ENCODE measurements around the gene PRR20D.
"Not testable (repeated sequence)": the region's sequence is repeated elsewhere in the genome, so short reads cannot be mapped to it uniquely, and the experiment has no call there.

PRR20D gene

DNA sequence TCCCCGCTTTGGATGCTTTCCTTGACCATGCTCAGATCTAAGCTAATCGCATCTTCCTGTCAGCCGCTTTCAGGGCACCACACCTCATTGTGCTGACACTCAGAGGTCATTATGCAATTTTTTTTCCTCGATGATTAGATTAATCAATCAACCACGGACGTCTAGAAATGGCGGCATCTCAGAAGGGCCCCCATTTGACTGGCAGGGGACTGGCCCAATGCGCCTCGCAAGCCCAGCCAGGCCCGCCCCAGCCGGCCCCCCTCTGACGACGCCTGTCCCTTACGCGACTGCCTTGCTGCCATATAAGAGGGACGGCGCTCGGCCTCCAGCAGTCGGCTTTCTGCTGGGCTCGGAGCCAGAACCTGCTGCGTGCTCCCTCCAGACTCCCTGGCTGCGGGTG, at the start of gene PRR20D:
Gene PRR20D, plus strand, starts transcription at position 301 of the 400 bp plus-strand sequence. CDS start 387 bp downstream, outside the sequence.
- not testable (repeated sequence) for H3K27ac ChIP-seq; H3K4me3 ChIP-seq; DNase-seq (ENCODE audit: low spot score)

DNA sequence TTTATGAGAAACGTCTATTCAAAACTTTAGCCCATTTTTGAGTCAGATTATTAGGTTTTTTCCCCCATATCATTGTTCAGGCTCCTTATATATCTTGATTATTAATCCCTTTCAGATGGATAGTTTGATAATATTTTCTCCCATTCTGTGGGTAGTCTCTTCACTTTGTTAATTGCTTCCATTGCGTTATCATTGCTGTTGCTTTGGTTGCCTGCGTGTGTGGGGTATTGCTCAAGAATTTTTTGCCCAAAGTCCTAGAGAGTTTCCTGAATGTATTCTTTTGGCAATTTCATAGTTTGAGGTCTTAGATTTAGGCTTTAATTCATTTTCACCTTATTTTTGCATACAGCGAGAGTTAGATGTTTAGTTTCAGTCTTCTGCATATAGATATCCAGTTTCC, 45.5 kb upstream of the PRR20D start:
- DNase-seq (ENCODE audit: low spot score): no peak
- TF ChIP-seq, protein P1, sequence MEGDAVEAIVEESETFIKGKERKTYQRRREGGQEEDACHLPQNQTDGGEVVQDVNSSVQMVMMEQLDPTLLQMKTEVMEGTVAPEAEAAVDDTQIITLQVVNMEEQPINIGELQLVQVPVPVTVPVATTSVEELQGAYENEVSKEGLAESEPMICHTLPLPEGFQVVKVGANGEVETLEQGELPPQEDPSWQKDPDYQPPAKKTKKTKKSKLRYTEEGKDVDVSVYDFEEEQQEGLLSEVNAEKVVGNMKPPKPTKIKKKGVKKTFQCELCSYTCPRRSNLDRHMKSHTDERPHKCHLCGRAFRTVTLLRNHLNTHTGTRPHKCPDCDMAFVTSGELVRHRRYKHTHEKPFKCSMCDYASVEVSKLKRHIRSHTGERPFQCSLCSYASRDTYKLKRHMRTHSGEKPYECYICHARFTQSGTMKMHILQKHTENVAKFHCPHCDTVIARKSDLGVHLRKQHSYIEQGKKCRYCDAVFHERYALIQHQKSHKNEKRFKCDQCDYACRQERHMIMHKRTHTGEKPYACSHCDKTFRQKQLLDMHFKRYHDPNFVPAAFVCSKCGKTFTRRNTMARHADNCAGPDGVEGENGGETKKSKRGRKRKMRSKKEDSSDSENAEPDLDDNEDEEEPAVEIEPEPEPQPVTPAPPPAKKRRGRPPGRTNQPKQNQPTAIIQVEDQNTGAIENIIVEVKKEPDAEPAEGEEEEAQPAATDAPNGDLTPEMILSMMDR (IDR thresholded peaks at IDR 0.05): no peak
- Histone ChIP-seq H3K27ac (no peak overlapping the region), H3K4me3 (no peak overlapping the region)

GRCh38 chr13:57123681-57124080, 36.8 kb upstream of the PRR20D start:
- no peak for DNase-seq (ENCODE audit: low spot score)
- H3K4me3 ChIP-seq: no peak overlapping the region
- H3K27ac ChIP-seq: peak overlapping the region in 1 of 2 donors; percentile 14
- TF ChIP-seq, protein P1 (IDR thresholded peaks at IDR 0.05): no peak

DNA sequence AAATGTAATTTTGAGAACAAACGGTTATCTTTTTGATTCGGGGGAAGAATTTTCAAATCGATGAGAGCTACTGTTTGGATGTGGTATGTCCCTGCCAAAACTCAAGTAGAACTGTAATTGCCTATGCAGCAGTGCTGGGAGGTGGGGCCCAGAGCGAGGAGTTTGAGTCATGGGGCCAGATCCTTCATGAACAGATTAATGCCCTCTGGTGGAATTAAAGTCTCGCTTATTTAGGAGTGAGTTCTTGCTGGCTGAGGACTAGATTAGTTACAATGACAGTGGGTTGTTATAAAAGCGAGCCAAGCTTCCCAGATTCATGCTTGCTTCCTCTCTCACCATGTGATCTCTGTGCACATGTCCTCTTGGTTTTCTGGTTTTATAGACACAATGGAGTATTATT, 31.5 kb upstream of the PRR20D start:
- Histone ChIP-seq H3K4me3 (no peak overlapping the region), H3K27ac (no peak overlapping the region)
- no peak for DNase-seq (ENCODE audit: low spot score)
- TF ChIP-seq, protein P1 (IDR thresholded peaks at IDR 0.05): no peak

GRCh38 chr13:57136093-57136492, 24.3 kb upstream of the PRR20D start:
- no peak overlapping the region for H3K4me3 ChIP-seq
- no peak overlapping the region for H3K27ac ChIP-seq
- TF ChIP-seq, protein P1 (IDR thresholded peaks at IDR 0.05): no peak
- no peak for DNase-seq (ENCODE audit: low spot score)

DNA sequence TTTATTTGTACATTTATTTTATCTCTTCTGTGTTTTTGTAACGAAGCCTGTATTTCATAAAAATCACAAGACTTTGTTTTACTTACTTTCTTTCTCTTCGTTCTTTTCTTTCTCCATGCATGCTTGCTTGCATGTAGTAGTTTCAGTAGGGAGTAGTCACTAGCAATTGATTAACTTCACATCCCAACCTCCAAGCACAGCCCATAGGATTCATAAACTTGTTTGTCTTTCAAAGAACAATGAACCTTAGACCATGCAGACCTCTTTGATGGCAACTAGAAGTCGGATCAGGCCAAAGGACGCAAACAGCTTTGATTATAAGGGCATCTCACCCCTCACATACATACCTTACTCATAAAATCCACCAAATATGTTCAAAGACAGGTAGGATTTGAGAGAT, 22.8 kb upstream of the PRR20D start:
- Histone ChIP-seq H3K4me3 (no peak overlapping the region), H3K27ac (no peak overlapping the region)
- no peak for DNase-seq (ENCODE audit: low spot score)
- TF ChIP-seq, protein P1 (IDR thresholded peaks at IDR 0.05): no peak

DNA sequence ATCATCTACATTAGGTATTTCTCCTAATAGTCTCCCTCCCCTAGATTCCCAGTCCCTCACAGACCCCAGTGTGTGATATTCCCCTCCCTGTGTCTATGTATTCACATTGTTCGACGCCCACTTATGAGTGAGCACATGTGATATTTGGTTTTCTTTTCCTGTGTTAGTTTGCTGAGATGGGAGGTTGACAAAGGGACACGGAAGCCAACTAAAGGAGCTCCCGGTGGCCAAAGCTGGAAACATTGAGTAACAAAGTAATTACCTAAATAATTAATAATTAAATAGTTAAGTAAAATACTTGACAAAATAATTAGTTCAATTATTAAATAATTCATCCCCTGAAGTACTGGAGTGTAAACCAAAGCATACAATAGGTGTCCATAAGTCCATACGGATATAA, 21.4 kb upstream of the PRR20D start:
- TF ChIP-seq, protein P1 (IDR thresholded peaks at IDR 0.05): no peak
- no peak for DNase-seq (ENCODE audit: low spot score)
- Histone ChIP-seq H3K27ac (no peak overlapping the region), H3K4me3 (no peak overlapping the region)

GRCh38 chr13:57139781-57140180, 20.7 kb upstream of the PRR20D start:
- not testable (repeated sequence) for DNase-seq (ENCODE audit: low spot score); H3K27ac ChIP-seq; H3K4me3 ChIP-seq

- H3K4me3 ChIP-seq; H3K27ac ChIP-seq; DNase-seq (ENCODE audit: low spot score): not testable (repeated sequence)
Observed at GRCh38 chr13:57140235-57140968, 20.0 kb upstream of the PRR20D start, which contains the start of gene PRR20A. Gene PRR20A (plus strand): TSS chr13:57140918. CDS start chr13:57141305, 387 bp downstream.

- not testable (repeated sequence) for H3K27ac ChIP-seq; DNase-seq (ENCODE audit: low spot score); H3K4me3 ChIP-seq
Observed at GRCh38 chr13:57147188-57147587, 13.2 kb upstream of the PRR20D start, which contains the start of gene PRR20B. Gene PRR20B (plus strand): TSS chr13:57147488. CDS start chr13:57147875, 387 bp downstream.

GRCh38 chr13:57148106-57148505, 12.3 kb upstream of the PRR20D start:
- not testable (repeated sequence) for DNase-seq (ENCODE audit: low spot score); H3K4me3 ChIP-seq; H3K27ac ChIP-seq

GRCh38 chr13:57153761-57154160, 6.7 kb upstream of the PRR20D start, which contains the start of gene PRR20C:
Gene PRR20C (plus strand): TSS chr13:57154061. CDS start chr13:57154448, 387 bp downstream.
- H3K27ac ChIP-seq; DNase-seq (ENCODE audit: low spot score); H3K4me3 ChIP-seq: not testable (repeated sequence)

All from coronary artery (tissue), 2 donors.